Activated naive CD4-positive, alpha-beta T cell (primary cell): ENCODE measurements around the gene ZNF281.
"Not testable (repeated sequence)": the region's sequence is repeated elsewhere in the genome, so short reads cannot be mapped to it uniquely, and the experiment has no call there.

Experiments
- DNase-seq, 4 experiments: peaks; one replicate each; lab custom pipeline; 2025; lab: John Stamatoyannopoulos, UW

ZNF281 gene

GRCh38 chr1:200363264-200363933, 46.4 kb downstream of the ZNF281 start:
- no peak for DNase-seq

DNA sequence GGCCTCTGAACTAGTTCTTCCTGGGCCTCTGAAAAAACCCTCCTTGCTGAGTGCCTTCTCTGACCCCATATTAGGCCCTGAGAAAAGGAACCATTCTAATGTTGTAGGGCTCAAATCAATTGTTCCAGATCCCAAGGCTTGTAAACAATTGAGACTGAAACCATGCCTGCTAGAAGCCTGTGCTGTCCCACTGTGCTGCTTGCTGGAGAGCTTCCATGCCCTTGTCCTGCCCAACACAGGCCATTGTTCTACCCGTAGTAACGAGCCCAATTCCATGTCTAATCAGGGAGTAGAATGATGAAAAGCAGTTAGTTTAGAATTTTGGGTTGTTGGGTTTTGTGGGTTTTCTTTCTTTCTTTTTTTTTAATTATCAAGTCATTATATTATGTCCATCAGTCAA, 47.4 kb downstream of the ZNF281 start:
- no peak for DNase-seq

DNA sequence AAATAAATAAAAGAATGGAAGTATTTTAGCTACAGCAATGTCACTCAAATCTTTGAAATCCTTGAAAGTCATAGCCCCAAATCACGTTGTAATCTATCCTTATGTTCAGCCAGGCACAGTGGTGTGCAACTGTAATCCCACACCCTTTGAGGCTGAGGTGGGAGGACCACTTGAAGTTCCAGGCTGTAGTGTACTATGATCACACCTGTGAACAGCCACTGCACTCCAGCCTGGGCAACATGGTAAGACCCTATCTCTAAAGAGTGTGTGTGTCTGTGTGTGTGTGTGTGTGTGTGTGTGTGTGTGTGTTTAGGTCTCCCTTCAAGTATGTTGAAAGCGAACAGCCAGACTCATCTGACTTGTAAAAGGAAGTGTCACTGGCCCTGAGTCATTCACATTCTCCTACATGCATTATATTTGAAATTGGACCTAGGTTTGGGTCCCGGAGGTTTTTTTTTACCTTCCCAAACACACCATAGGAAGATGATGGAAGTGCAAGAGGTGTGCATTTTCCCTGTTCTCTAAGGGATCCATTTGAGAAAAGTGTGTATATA, 50.1 kb downstream of the ZNF281 start:
- DNase-seq: no peak

- DNase-seq: not testable (repeated sequence)
Observed at GRCh38 chr1:200357925-200358324, 51.9 kb downstream of the ZNF281 start.

- no peak for DNase-seq
Observed at GRCh38 chr1:200355801-200356200, 54.0 kb downstream of the ZNF281 start.
